IMR-90 (cell line): ENCODE data around the gene LAMTOR1. TPM values are rescaled to one million over a fixed set of nuclear protein-coding genes. Genes with fewer than 3 reads are reported as not detected.

ENCODE experiments used
- ATAC-seq: fragments of 200-7000 bp; cut with Tn5 transposase; 2 replicates; pipeline ENCODE4 v1.9.1; 2020; ENCODE audit warnings: low read depth, mild to moderate bottlenecking, moderate library complexity
- BruUV-seq: library from RNA; stranded (reverse); fragments of 400-500 nt; replicated peaks from 2 replicates; lab custom pipeline; 2021; lab: Mats Ljungman, UMichigan
- CTCF ChIA-PET: fragments of 300-600 bp; formaldehyde crosslinking; extraction: SDS; loops from one replicate; lab custom pipeline; 2021; ENCODE audit warnings: antibody characterized with exemption; lab: Yijun Ruan, JAX
- POLR2A ChIA-PET: fragments of 300-600 bp; sonication (Branson Sonifier 250); formaldehyde crosslinking; loops from one replicate; lab custom pipeline; 2022; ENCODE audit warnings: antibody characterized with exemption; ENCODE audit not compliant: unreplicated experiment; lab: Charles Lee
- DNase-seq: peaks from one replicate; pipeline ENCODE4 v3.0.0; 2013
- H2AFZ ChIP-seq: replicated peaks from 2 replicates; pipeline ENCODE3; 2013; ENCODE audit warnings: low read length, mild to moderate bottlenecking; ENCODE audit not compliant: poor library complexity
- H2AK5ac ChIP-seq: 2 replicates; pipeline ENCODE4 v1.6.1; 2013; ENCODE audit warnings: low read depth, low read length, inconsistent platforms
- H2AK9ac ChIP-seq: replicated peaks from 2 replicates; pipeline ENCODE3; 2013; ENCODE audit warnings: mild to moderate bottlenecking, low read depth, low read length, moderate library complexity; ENCODE audit not compliant: poor library complexity
- H2BK120ac ChIP-seq: 2 replicates; pipeline ENCODE4 v1.6.1; 2013; ENCODE audit warnings: low read depth, low read length, inconsistent platforms
- H2BK15ac ChIP-seq: 3 replicates; pipeline ENCODE4 v1.6.1; 2013; ENCODE audit warnings: low read depth, low read length, inconsistent platforms
- H2BK20ac ChIP-seq: 2 replicates; pipeline ENCODE4 v1.6.1; 2013; ENCODE audit warnings: low read depth, mild to moderate bottlenecking, inconsistent platforms, low read length, moderate library complexity
- H2BK5ac ChIP-seq: 2 replicates; pipeline ENCODE4 v1.6.1; 2013; ENCODE audit warnings: mild to moderate bottlenecking, low read depth, low read length, inconsistent platforms; ENCODE audit not compliant: poor library complexity, severe bottlenecking
- H3K14ac ChIP-seq: replicated peaks from 2 replicates; pipeline ENCODE4 v1.6.1; 2013; ENCODE audit warnings: low read depth, low read length, inconsistent platforms
- H3K18ac ChIP-seq: 2 replicates; pipeline ENCODE4 v1.6.1; 2013; ENCODE audit warnings: low read depth, low read length, control low read depth
- H3K23ac ChIP-seq: 2 replicates; pipeline ENCODE4 v1.6.1; 2013; ENCODE audit warnings: low read depth, low read length, inconsistent platforms
- H3K27ac ChIP-seq: 2 replicates; pipeline ENCODE4 v1.5.1; 2013; ENCODE audit warnings: mild to moderate bottlenecking, control low read depth, low read length; ENCODE audit not compliant: insufficient read depth
- H3K27me3 ChIP-seq: 2 replicates; pipeline ENCODE4 v1.6.1; 2013; ENCODE audit warnings: low read length; ENCODE audit not compliant: control insufficient read depth, insufficient read depth
- H3K36me3 ChIP-seq: 2 replicates; pipeline ENCODE4 v1.6.1; 2013; ENCODE audit warnings: low read length, mixed read lengths; ENCODE audit not compliant: control insufficient read depth, insufficient read depth
- H3K4ac ChIP-seq: 2 replicates; pipeline ENCODE4 v1.6.1; 2013; ENCODE audit warnings: low read depth, low read length, inconsistent platforms
- H3K4me1 ChIP-seq: 2 replicates; pipeline ENCODE4 v1.6.1; 2013; ENCODE audit warnings: low read length, mixed read lengths; ENCODE audit not compliant: control insufficient read depth, insufficient read depth
- H3K4me2 ChIP-seq: 2 replicates; pipeline ENCODE4 v1.6.1; 2013; ENCODE audit warnings: low read depth, mild to moderate bottlenecking, control low read depth, low read length, moderate library complexity
- H3K4me3 ChIP-seq: 2 replicates; pipeline ENCODE4 v1.5.1; 2013; ENCODE audit warnings: low read depth, mild to moderate bottlenecking, control low read depth, low read length, moderate library complexity; ENCODE audit not compliant: insufficient read depth
- H3K56ac ChIP-seq: 2 replicates; pipeline ENCODE4 v1.6.1; 2013; ENCODE audit warnings: low read length, inconsistent platforms; ENCODE audit not compliant: insufficient read depth; ENCODE audit errors: extremely low read depth
- H3K79me1 ChIP-seq, 2 experiments: 2 replicates each; pipeline ENCODE4 v1.6.1; 2013; ENCODE audit warnings: low read length in 2 of 2, inconsistent platforms in 1 of 2, low read depth in 1 of 2
- H3K9ac ChIP-seq: 2 replicates; pipeline ENCODE4 v1.6.1; 2013; ENCODE audit warnings: low read depth, low read length, control low read depth
- H3K9me1 ChIP-seq: 2 replicates; pipeline ENCODE4 v1.6.1; 2013; ENCODE audit warnings: low read length, inconsistent platforms; ENCODE audit not compliant: insufficient read depth
- H3K9me3 ChIP-seq: 2 replicates; pipeline ENCODE4 v1.6.1; 2013; ENCODE audit warnings: low read length; ENCODE audit not compliant: control insufficient read depth, insufficient read depth
- H4K20me1 ChIP-seq: 2 replicates; pipeline ENCODE4 v1.6.1; 2013; ENCODE audit warnings: low read length, inconsistent platforms; ENCODE audit not compliant: insufficient read depth
- H4K5ac ChIP-seq: 2 replicates; pipeline ENCODE4 v1.6.1; 2013; ENCODE audit warnings: mild to moderate bottlenecking, low read depth, low read length, control low read depth
- H4K8ac ChIP-seq, 2 experiments: 2 replicates each; pipeline ENCODE4 v1.6.1; 2013; ENCODE audit warnings: low read depth in 2 of 2, low read length in 2 of 2, control low read depth in 1 of 2, inconsistent platforms in 1 of 2
- H4K91ac ChIP-seq: 2 replicates; pipeline ENCODE4 v1.6.1; 2013; ENCODE audit warnings: low read depth, low read length, inconsistent platforms; ENCODE audit not compliant: insufficient read depth
- BHLHE40 ChIP-seq: fragments of 150-350 bp; IDR thresholded peaks from 2 replicates; pipeline ENCODE4 v1.6.1; 2016; ENCODE audit warnings: mild to moderate bottlenecking, low read depth, low read length
- CTCF ChIP-seq: conservative IDR thresholded peaks from 2 replicates; pipeline ENCODE4 v1.5.1; 2012; ENCODE audit warnings: mild to moderate bottlenecking, low read depth, low read length, improper control_type of control experiment
- FOS ChIP-seq: fragments of 150-350 bp; IDR thresholded peaks from 2 replicates; pipeline ENCODE4 v1.6.1; 2016; ENCODE audit warnings: low read depth, low read length
- MXI1 ChIP-seq: IDR thresholded peaks from 2 replicates; pipeline ENCODE4 v1.6.1; 2012; ENCODE audit warnings: low read depth, mild to moderate bottlenecking, low read length, moderate library complexity, borderline replicate concordance
- POLR2A ChIP-seq: IDR thresholded peaks from 2 replicates; pipeline ENCODE4 v1.6.1; 2012; ENCODE audit warnings: mild to moderate bottlenecking, low read depth, low read length
- WGBS, 2 experiments: methylation state at CpG; one replicate each; pipeline versions ENCODE4 v1.1.5 to v1.1.7; 2013; ENCODE audit warnings: missing lambda C conversion rate in 2 of 2; ENCODE audit not compliant: insufficient read length in 1 of 2; ENCODE audit errors: extremely low coverage in 2 of 2; 5-methylcytosine and 5-hydroxymethylcytosine counted together
- dilution Hi-C: fragments of 300-500 bp; cut with HindIII; formaldehyde crosslinking; loops from one replicate; pipeline ENCODE4 v1.14.3; 2018; ENCODE audit warnings: low sequenced_read_pairs; ENCODE audit not compliant: unreplicated experiment
- in situ Hi-C: fragments of 300-500 bp; cut with MboI; formaldehyde crosslinking; loops from 3 replicates; pipeline ENCODE4 v1.14.3; 2019; ENCODE audit warnings: low sequenced_read_pairs, inconsistent platforms, mixed read lengths
- intact Hi-C: fragments of 100-400 bp; cut with micrococcal nuclease; formaldehyde crosslinking; loops from 2 replicates; pipeline ENCODE4 v1.10.0; 2022
- polyA plus RNA-seq, 3 experiments: library from polyadenylated mRNA; depleted of rRNA; stranded (reverse); fragments of >200 nt; gene quantifications; 2 replicates each; pipeline ENCODE4 v1.2.3, GENCODE V29; 2012; ENCODE audit warnings: low replicate concordance in 1 of 3
- total RNA-seq: library from RNA; depleted of rRNA; stranded (reverse); fragments of >200 nt; gene quantifications from 2 replicates; pipeline ENCODE4 v1.2.3, GENCODE V29; 2012

LAMTOR1 gene
- total and polyA plus RNA-seq, 2 of the 4 experiments (the other 2 are of a cell fraction): 126 to 137 TPM

- H2BK20ac ChIP-seq: no peak overlapping the region
- dilution Hi-C loops: no loop called here
- H3K36me3 ChIP-seq: peaks cover 49% of the 10 kb centered on the region
- no peak overlapping the region for H3K4me3 ChIP-seq
- H2BK120ac ChIP-seq: no peak overlapping the region
- no peak overlapping the region for H3K9ac ChIP-seq
- no peaks in the 10 kb centered on the region for H3K9me3 ChIP-seq
- H2BK5ac ChIP-seq: no peak overlapping the region
- no peaks in the 10 kb centered on the region; the same call in 1 of the 2 replicates for H4K20me1 ChIP-seq
- no TSS peak for BruUV-seq
- peaks cover 34 to 61% of the 10 kb centered on the region in 2 experiments for H3K79me1 ChIP-seq
- intact Hi-C loops: no loop called here
- ChIA-PET POLR2A (interaction anchor here (1.1 kb wide), 1 partner anchor 43 kb away, joined by 3 read pairs; no protein-coding TSS in a partner anchor), CTCF (no interaction called here)
- no peak overlapping the region for H3K4me2 ChIP-seq
- no peak overlapping the region for H3K4ac ChIP-seq
- no peaks in the 10 kb centered on the region for H3K27me3 ChIP-seq
- H2AK5ac ChIP-seq: no peak overlapping the region
- no peak for DNase-seq
- no peak overlapping the region for H3K18ac ChIP-seq
- H3K9me1 ChIP-seq: peaks cover 31% of the 10 kb centered on the region
- no peak overlapping the region for H3K56ac ChIP-seq
- in situ Hi-C loops: loop anchor here (10.0 kb wide), 1 partner anchor 74 kb away; no protein-coding TSS in a partner anchor
- H3K23ac ChIP-seq: no peak overlapping the region
- no peak overlapping the region for H4K5ac ChIP-seq
- no peak overlapping the region for H2BK15ac ChIP-seq
- no peak overlapping the region for H2AFZ ChIP-seq
- ATAC-seq: no peak
- no peak overlapping the region for H2AK9ac ChIP-seq
- peaks cover 9% of the 10 kb centered on the region for H3K4me1 ChIP-seq
- H4K91ac ChIP-seq: no peak overlapping the region
- no peak overlapping the region for H4K8ac ChIP-seq
- no CpG with 5 or more reads among the region's 3 CpGs for WGBS, 2 experiments
- no peak overlapping the region for H3K14ac ChIP-seq
- no peak overlapping the region for H3K27ac ChIP-seq
- no peak for TF ChIP-seq FOS
- TF ChIP-seq BHLHE40: no peak
- no peak for TF ChIP-seq CTCF
- TF ChIP-seq MXI1: no peak
- TF ChIP-seq POLR2A: no peak
These were observed 4.4 kb downstream of the LAMTOR1 start for GRCh38 chr11:72098741-72099140.
